Amniotic epithelial cell (primary cell): ENCODE results near the gene CEP63.

ENCODE experiments used
- DNase-seq: peaks from one replicate; pipeline ENCODE4 v3.0.0-alpha.2; 2010; ENCODE audit warnings: low read depth

The CEP63 gene

DNA sequence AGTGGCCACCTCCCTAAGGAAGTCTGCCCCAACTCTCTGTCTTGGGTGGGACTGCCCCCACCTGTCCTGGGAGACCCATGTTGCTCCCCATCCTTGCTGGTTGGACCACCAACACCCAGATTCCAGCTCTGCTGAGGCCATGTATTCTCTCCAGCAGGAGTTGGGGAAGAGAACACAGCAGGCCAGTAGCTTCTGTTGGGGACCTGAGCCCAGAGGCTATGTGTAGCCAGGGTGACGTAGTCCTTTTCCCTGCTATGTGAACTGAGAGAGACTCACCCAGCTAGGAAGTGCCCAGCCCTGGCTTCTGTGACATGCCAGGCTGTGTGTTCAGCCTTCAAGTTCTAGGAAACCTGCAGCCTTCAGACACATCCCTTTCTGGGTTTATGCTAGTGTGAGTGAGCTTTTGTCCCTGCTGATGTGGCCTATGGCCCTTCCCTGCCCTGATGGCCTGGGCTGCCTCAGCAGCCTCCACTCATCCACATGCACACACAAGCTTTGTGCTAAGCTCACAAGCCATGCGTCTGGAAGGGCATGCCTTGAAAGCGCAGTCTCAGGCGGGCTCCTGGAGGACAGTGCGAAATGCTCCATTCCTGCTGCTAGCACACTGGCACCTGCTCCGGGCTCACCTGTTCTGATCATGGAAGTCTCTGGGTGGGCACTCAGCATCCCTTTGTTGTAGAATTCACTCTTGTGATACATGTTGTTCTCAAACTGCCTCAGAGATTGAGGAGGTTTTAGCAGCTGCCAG, 122.3 kb downstream of the CEP63 start:
- no peak for DNase-seq

DNA sequence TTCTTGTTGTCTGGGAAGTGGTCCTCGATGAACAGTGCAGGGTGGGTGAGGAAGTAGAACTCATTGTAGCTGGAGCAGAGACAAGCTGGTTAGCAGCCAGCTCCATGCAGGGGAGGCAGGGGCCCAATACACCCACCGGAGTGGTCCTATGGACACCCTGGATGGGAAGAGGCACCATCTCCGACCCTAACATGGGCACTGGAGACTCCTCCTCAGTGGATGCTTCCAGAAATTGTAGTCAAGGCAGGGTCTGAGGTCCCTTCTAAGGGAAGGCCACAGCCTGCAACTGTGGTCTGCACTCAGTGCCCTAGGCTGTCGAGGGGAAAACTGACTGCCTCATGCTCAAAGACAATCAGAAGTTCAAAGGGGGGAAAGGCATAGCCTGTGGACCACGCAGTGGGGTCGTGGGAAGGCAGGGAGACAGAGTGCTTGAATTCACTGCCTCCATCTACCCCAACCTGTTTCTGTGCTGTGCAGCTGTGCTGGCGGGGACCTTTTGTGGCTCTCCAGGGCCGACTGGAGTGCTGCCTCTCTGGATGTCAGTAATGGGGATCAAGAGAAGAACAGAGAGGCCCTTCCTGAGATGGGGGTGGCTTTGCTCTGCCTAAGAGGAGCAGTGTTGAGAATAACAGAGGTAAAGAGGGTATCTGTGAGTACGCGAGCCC, 123.0 kb downstream of the CEP63 start:
- DNase-seq, result no peak

DNA sequence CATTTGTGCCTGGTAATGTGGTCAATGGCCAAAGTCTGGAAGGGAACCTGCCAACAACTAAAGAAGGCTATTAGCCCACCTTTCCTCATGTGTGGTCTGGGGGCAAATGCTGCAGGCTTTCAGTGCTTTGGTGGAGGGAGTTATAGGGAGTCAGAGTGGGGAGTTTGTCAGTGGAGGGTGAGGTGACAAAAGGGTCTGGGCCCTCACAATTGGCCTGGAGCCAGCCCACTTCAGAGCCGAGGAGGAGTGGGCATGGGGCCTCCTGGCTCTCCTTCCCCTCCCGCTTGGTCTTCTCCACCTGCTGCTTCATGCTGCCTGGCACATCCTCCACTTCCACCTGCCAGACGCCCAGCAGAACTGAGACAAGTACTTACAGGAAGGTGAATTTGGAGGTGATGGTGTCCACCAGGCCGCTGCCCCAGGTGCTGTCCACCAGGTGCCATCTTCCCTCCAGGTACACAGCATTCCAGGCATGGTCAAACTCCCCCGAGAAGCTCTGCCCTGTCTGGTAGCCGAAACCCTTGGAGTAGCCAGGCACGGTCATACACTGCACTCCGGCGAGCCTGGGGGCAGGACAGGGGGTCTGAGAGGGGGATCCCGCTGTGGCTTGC, 124.1 kb downstream of the CEP63 start:
- DNase-seq, result no peak

DNA sequence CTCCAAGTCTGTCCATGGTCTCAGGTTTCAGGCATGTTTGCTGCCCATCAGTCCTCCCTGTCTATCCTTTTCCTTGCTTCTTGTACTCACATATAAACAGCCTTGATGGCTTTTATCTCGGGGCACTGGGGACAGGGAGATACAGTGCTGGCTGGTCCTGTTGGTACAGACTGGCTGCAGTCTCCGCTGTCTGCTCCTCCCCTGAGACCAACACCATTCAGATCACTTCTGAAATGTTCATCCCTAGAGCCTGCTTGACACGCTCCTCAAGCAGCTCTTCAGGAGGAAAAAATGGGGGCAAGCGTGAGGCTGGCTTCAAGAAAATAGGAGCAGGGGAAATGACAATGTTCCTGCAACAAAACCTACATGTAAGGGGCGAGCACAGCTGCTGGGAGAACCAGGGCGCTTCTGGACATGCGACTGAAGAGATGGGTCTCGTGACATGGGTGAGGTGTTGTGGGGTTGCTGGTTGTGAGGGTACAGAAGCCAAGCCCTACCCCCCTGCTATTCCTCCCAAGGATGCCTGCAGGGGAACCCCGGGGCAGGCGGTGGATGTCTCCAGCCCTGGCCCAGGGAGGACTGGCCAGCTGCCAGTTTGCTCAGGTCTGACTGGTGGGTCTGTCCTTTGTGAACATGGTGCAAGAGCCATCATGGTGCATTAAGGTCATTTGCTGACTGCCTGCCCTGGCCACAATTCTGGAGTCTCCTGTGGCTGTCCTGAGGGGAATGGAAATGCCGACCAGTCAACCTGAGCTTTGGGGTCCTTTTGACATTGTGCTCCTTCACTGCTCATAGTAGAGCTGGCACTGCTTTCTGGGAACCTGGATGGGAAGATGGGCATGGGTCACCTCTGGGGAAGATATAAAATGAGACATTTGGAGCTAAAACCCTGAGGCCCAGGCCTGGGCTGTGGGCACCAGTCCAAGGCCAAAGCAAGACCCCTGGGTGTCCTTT, 124.9 kb downstream of the CEP63 start:
- DNase-seq, result no peak

GRCh38 chr3:134611516-134611915, 125.7 kb downstream of the CEP63 start:
- DNase-seq, result no peak

GRCh38 chr3:134613006-134613520, 127.2 kb downstream of the CEP63 start:
- DNase-seq, result no peak

DNA sequence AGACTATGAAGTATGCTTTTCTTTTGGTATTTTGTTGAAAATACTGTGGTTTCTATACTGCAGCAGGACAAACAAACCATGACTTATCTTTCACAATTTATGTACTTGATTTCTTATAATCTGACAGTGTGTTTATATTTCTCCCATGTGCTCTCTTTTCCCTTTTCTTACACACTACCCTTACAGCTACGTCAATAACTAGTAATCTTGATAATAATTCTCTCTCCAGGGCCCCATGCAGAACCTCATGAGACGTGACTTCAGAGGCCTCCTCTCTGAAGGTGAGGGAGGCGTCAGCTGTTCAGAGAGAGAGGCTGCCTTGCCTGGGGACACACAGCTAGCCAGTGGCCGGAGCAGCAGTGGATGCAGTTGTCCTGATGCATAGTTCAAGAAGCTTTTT, 129.1 kb downstream of the CEP63 start:
- DNase-seq, result no peak

DNA sequence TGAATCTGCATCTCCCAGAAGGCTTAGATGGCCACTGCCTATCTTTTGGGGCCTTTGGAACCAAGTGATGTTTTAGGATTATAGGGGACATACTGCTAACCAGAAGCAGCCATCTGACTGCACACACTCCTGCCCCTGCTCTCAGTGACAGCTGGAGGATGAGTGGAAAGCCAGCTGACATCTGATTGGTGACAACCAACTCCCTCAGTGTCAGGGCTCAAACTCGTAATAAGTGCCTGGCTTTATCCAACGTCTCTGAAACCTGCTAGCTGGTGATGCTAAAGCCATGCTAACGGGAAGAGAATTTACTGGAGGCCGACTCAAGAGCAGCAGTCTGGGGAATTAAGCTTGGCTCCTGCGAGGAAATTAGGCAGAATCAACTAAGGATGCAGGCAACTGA, 129.9 kb downstream of the CEP63 start:
- no peak for DNase-seq

DNA sequence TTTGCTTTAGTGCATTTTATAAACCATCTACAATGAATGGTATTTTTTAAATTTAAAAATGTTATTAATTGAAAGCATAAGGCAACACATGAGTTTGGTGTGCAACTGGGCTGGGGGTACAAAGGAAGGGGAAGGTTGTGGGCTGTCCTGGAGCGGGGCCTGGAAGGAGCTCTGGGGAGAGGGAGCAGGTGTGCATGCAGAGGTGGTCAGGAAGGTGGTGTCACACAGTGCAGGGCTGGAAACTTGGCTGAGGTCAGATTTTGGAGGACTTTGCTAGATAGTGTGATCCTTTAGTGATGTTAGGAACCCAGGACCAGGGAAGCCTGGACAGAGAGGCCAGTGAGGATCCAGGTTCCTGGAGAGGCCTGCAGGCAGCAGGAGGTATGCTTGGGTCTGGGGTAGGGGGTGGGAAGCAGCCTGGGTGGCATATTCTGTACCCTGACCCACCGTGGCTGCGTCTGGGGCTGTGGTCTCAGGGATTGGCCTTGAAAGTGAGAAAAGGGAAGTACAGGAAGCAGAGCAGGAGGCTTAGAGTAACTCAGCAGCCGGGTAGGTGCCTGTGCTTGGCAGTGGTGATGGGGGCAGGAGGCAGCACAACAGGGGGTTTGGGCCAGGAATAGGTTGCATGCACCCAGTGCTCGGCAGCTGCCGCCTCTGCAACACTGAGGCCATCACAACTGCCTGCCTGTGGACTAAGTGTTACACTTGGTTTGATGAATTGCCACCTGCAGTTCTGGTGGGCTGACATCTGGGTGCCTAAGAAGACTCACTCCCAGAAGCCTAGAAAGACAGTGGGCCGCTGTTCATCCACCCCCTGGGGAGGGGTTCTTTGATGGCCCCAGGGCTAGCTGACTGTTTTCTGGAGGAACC, 132.0 kb downstream of the CEP63 start:
- no peak for DNase-seq

DNA sequence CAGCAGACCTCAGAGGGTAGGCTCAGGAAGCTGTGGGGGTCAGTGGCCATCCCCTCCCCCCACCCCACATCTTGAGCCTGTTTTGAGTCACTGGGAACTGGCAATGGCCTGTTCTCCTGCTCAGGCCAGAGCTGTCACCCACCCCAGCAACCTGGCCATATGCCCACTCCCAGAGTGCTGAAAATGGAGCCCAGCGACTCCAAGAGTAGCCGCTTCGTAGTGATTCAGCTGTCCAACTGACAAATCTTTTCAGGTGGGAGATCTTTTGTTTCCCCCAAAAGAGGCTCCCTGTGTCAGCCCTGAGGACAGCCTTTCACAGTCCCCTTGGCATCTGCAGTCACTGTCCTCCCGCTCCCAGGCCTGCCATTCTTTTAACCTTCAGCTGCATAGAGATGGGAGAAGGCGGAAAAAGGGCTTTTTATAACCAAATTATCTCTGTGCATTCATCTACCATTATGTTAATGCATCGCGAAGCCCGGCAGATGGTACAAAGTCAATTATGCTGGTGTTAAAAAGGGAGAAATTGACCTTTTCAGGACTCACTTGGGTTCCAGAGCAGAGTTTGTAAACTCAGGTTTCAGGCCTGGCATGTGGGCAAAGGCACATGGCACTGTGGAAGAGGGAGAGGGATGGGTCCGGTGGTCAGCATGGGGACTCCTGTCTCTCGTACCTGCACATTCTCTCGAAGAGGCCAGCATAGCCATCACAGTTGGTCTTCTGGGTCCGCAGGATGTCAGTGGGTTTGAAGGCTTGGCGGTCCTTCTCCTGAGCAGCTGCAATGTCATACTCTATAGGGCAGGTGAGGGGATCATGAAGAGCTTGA, 132.8 kb downstream of the CEP63 start:
- DNase-seq, result no peak

- DNase-seq, result no peak
Measured at GRCh38 chr3:134619301-134619615, 133.4 kb downstream of the CEP63 start.

DNA sequence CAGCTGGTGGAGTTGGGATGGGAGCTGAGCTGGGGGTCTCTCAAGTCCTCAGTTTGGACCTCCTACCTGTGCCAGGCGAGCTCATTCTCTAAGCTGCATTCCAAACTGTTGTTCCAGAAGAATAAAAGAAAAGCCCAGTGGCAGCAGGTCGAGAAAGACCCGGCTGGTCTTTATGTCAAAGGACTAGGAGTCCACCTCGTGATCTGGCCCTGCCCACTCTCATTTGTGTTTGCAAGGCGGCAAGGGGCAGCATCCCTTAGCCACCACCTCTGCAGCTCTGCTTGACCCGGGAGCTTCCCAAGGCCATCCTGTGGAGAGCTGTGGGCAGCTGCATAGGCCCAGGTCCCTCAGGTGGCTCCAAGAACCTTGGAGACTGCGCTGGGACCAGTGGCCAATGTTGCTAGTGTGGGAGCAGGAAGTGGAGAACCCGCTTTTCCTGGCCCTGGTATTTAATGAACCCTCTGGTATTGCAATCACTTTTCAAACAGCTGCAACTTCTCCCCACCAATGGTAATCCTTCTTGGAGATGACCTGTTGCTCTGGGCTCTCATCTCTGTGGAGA, 134.1 kb downstream of the CEP63 start:
- no peak for DNase-seq

GRCh38 chr3:134620476-134621115, 134.7 kb downstream of the CEP63 start:
- no peak for DNase-seq

- no peak for DNase-seq
Measured at GRCh38 chr3:134621854-134622253, 136.0 kb downstream of the CEP63 start.

DNA sequence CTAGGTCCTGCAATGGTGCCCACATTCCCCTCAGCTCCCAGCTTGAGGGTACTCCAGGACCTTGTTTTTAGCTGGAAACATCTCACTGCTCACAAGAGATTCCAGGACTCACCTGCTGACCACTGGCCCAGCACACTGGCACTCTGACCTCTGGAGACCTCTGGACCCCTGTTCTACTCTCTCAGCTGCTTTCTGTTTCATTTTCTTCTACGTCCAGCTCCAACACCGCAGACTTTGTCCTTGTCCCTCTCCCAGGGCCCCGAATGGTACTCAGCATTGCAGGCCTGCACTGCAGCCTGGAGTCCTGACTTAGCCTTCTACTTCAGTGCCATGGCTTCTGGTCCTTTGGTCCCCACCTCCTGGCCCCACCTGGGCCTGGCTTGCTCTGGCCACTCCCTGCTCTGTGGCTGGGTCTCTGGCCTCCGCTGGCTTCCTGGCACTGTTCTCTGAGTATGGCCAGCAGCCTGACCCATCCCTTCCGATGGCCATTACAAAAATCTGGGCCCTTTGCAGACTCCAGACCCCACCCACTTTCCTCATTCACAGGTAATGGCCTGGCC, 137.0 kb downstream of the CEP63 start:
- no peak for DNase-seq

DNA sequence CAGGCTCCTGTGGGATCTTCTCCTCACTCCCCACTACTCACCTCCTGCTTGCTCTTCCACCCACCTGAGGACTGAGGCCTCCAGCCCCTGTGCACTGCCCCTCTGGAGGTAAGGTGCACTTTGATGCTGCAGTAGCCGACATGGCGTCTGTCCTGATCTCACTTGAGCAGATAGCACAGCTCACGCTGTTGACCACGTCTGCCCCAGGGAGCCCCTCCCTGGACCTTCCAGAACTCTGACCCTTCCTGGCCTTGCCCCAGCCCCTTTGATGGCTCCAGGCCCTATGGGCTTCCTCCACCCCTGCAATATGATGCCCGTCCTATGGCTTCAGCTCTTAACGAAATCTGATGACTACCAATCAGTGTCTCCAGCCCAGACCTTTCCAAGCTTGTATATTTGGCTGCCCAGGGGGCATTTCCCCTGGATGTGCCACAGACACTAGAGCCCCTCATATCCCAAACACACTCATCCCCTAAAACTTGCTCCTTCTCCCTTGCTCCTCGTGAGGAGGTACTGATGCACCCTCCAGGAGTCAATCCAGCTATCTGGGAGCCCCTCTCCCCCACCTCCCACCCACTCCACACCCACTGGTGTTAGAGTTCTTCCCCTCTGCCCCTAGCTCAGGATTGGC, 137.9 kb downstream of the CEP63 start:
- no peak for DNase-seq
